MCF 10A (cell line): ENCODE results near the gene PPP2R2C. TPM values are rescaled to one million over a fixed set of nuclear protein-coding genes. Genes with fewer than 3 reads are reported as not detected.

Source experiments
- BruUV-seq: library from RNA; stranded (reverse); fragments of 400-500 nt; replicated peaks from 2 replicates; lab custom pipeline; 2021; lab: Mats Ljungman, UMichigan
- CTCF ChIA-PET: fragments of 300-600 bp; sonication (Branson Sonifier 250); formaldehyde crosslinking; extraction: SDS; loops from one replicate; lab custom pipeline; 2021; ENCODE audit warnings: antibody characterized with exemption, inconsistent platforms; lab: Yijun Ruan, JAX
- POLR2A ChIA-PET: fragments of 300-600, 350-650 bp; sonication (Branson Sonifier 250); formaldehyde crosslinking; extraction: SDS; loops from one replicate; lab custom pipeline; 2020; ENCODE audit warnings: antibody characterized with exemption, inconsistent platforms; lab: Yijun Ruan, JAX
- DNase-seq: peaks from one replicate; pipeline ENCODE4 v3.0.0-alpha.2; 2018; ENCODE audit not compliant: unreplicated experiment
- H3K27ac Mint-ChIP-seq: one replicate; pipeline ENCODE4 v1.8.0; 2022; ENCODE audit warnings: mild to moderate bottlenecking, low read depth, mixed read lengths; ENCODE audit not compliant: unreplicated experiment
- H3K27me3 Mint-ChIP-seq: one replicate; pipeline ENCODE4 v1.8.0; 2022; ENCODE audit warnings: mixed read lengths; ENCODE audit not compliant: insufficient read depth, unreplicated experiment
- H3K36me3 Mint-ChIP-seq: one replicate; pipeline ENCODE4 v1.8.0; 2022; ENCODE audit warnings: mild to moderate bottlenecking, moderate library complexity, mixed read lengths; ENCODE audit not compliant: insufficient read depth, unreplicated experiment
- H3K4me1 Mint-ChIP-seq: one replicate; pipeline ENCODE4 v1.8.0; 2022; ENCODE audit warnings: mixed read lengths; ENCODE audit not compliant: insufficient read depth, unreplicated experiment
- H3K4me3 Mint-ChIP-seq: one replicate; pipeline ENCODE4 v1.8.0; 2022; ENCODE audit warnings: mild to moderate bottlenecking, moderate library complexity, mixed read lengths; ENCODE audit not compliant: unreplicated experiment
- H3K9me3 Mint-ChIP-seq: one replicate; pipeline ENCODE4 v1.8.0; 2022; ENCODE audit warnings: mixed read lengths; ENCODE audit not compliant: unreplicated experiment
- intact Hi-C: fragments of 100-400 bp; cut with micrococcal nuclease; formaldehyde crosslinking; loops from 2 replicates; pipeline ENCODE4 v1.14.1; 2022
- total RNA-seq: library from RNA; stranded (reverse); gene quantifications from 2 replicates; pipeline ENCODE4 v1.2.3, GENCODE V29; 2022
- TF ChIP-seq, protein P1 (sequence below): fragments of 200-600 bp; IDR thresholded peaks from one replicate; pipeline ENCODE4 v1.8.0; 2022; ENCODE audit warnings: antibody characterized with exemption, mild to moderate bottlenecking; ENCODE audit not compliant: unreplicated experiment

The PPP2R2C gene
- total RNA-seq, 1 experiment from 2014 or later: 3.6 TPM

DNA sequence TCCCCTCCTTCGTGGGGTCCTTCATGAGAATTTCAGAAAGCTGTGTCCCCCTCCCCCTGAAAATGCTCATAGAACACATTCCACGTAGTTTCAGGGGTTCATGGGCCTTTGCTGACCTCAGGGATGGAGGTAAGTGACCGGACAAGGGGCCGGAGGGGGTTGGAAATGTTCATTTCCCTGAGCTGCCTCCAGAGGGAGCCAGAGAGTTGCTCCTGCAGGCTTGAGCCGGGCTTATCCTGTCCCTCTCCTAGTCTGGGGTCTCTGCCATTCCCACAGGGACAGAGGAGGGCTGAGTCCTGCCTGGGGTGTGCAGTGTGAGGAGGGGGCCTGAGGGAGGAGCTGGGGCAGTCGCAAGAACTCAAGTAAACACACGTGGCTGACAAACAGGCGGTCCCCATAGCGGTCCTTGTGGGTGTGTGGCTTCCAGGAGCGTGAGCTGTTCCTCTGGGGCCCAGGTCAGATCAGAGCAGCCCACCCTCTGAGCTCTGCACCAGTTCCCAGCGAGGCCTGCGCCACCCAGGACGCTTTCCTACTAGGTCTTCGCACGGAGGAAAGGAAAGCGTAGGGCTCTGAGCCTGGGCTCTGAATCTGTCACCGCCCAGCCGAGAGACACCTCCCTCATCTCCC, 140.3 kb downstream of the PPP2R2C start:
- TF ChIP-seq, protein P1, sequence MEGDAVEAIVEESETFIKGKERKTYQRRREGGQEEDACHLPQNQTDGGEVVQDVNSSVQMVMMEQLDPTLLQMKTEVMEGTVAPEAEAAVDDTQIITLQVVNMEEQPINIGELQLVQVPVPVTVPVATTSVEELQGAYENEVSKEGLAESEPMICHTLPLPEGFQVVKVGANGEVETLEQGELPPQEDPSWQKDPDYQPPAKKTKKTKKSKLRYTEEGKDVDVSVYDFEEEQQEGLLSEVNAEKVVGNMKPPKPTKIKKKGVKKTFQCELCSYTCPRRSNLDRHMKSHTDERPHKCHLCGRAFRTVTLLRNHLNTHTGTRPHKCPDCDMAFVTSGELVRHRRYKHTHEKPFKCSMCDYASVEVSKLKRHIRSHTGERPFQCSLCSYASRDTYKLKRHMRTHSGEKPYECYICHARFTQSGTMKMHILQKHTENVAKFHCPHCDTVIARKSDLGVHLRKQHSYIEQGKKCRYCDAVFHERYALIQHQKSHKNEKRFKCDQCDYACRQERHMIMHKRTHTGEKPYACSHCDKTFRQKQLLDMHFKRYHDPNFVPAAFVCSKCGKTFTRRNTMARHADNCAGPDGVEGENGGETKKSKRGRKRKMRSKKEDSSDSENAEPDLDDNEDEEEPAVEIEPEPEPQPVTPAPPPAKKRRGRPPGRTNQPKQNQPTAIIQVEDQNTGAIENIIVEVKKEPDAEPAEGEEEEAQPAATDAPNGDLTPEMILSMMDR: peak; percentile 50
- Mint-ChIP-seq H3K9me3 (no peaks in the 10 kb centered on the region), H3K27ac (no peak overlapping the region), H3K27me3 (no peaks in the 10 kb centered on the region), H3K4me1 (no peaks in the 10 kb centered on the region), H3K4me3 (no peak overlapping the region), H3K36me3 (no peaks in the 10 kb centered on the region)
- no TSS peak for BruUV-seq
- ChIA-PET POLR2A (no interaction called here), CTCF (interaction anchor here (0.6 to 20.3 kb wide), 42 partner anchors 9 to 921 kb away, joined by 3 to 522 read pairs (median 4); no protein-coding TSS in a partner anchor)
- peak; percentile 25 for DNase-seq
- intact Hi-C loops: loop anchor here (1.0 kb wide), 1 partner anchor 214 kb away; no protein-coding TSS in a partner anchor

DNA sequence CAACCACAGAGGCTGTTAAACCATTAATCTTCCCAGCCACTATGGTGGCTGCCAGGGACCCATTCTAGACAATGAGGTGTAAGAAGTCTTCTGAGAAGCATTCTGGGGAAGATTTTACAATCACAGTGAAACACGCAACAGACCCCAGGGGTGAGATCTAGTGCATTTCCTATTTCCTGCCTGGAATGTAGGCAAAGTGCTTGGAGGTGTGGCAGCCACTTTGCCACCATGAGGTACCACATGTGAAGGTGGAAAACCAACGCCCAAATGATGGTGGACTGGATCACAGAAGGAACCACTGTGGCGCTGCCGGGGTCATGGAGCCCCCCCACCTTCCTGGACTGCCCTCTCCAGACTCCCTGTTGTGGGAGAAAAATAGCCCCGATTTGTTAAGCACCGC, 140.9 kb downstream of the PPP2R2C start:
- intact Hi-C loops: no loop called here
- TF ChIP-seq, protein P1: no peak
- no TSS peak for BruUV-seq
- Mint-ChIP-seq H3K27me3 (no peaks in the 10 kb centered on the region), H3K9me3 (no peaks in the 10 kb centered on the region), H3K27ac (no peak overlapping the region), H3K4me3 (no peak overlapping the region), H3K36me3 (peaks cover 4% of the 10 kb centered on the region), H3K4me1 (no peaks in the 10 kb centered on the region)
- DNase-seq: no peak
- CTCF ChIA-PET: interaction anchor here (0.6 to 20.3 kb wide), 42 partner anchors 8 to 657 kb away, joined by 3 to 522 read pairs (median 4); no protein-coding TSS in a partner anchor
- POLR2A ChIA-PET: no interaction called here

DNA sequence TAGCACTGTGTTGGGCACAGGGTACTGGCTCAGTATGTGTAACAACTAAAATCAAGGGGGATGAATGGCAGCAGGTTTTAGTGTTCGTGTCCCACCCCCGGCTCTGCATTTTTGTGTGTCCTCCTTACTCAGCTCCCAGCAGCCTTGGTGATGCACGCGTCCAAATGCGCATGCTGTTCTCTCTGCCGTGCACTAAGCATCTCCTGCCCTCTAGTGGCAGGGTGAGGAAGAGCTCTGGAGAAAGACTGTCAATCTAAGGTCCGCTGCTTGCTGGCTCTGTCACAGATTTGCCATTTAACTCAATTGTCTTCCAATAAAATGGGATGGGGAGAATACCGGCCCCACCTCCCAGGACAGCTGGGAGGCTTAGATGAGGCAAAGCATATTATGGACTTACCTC, 141.4 kb downstream of the PPP2R2C start:
- Mint-ChIP-seq H3K4me1 (no peaks in the 10 kb centered on the region), H3K36me3 (peaks cover 4% of the 10 kb centered on the region), H3K27ac (no peak overlapping the region), H3K9me3 (no peaks in the 10 kb centered on the region), H3K27me3 (no peaks in the 10 kb centered on the region), H3K4me3 (no peak overlapping the region)
- no TSS peak for BruUV-seq
- TF ChIP-seq, protein P1: peak; percentile 60
- ChIA-PET POLR2A (no interaction called here), CTCF (interaction anchor here (0.6 to 20.3 kb wide), 33 partner anchors 10 to 656 kb away, joined by 3 to 522 read pairs (median 5); no protein-coding TSS in a partner anchor)
- DNase-seq: peak; percentile 16
- intact Hi-C loops: no loop called here

DNA sequence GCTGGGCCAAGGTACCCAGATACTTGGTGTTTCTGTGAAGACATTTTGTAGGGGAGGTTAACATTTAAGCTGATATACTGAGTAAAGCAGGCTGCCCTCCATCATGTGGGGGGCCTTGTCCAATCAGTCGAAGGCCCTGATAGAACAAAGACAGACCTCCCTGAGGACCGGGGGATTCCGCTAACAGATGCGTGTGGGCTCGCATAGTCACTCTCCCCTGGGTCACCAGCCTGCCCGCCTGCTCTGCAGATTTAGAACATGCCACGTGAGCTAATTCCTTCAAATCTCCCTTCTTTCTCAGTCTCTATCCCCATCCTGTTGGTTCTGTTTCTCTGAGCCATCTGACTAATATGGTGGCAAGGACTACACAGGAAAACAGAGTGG, 142.0 kb downstream of the PPP2R2C start:
- Mint-ChIP-seq H3K36me3 (peaks cover 4% of the 10 kb centered on the region), H3K27me3 (no peaks in the 10 kb centered on the region), H3K27ac (no peak overlapping the region), H3K4me1 (no peaks in the 10 kb centered on the region), H3K9me3 (no peaks in the 10 kb centered on the region), H3K4me3 (no peak overlapping the region)
- no TSS peak for BruUV-seq
- DNase-seq: no peak
- intact Hi-C loops: no loop called here
- POLR2A ChIA-PET: no interaction called here
- TF ChIP-seq, protein P1: no peak
- CTCF ChIA-PET: interaction anchor here (0.6 to 20.3 kb wide), 24 partner anchors 8 to 382 kb away, joined by 3 to 522 read pairs (median 6); no protein-coding TSS in a partner anchor
